Stimulated activated CD4-positive, alpha-beta T cell treated with anti-CD3 and anti-CD28 coated beads, Interleukin-4, amount 100 ng/mL, for 24 hours (primary cell): Measurements from ENCODE around the gene SHLD1.
"Not testable (repeated sequence)": the region's sequence is repeated elsewhere in the genome, so short reads cannot be mapped to it uniquely, and the experiment has no call there.

Experiments used
- DNase-seq: peaks from one replicate; pipeline ENCODE4 v3.0.0-alpha.2; 2020

Gene SHLD1, protein sequence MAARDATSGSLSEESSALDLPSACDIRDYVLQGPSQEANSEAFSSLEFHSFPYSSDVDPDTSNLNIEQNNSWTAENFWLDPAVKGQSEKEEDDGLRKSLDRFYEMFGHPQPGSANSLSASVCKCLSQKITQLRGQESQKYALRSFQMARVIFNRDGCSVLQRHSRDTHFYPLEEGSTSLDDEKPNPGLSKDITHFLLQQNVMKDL

DNA sequence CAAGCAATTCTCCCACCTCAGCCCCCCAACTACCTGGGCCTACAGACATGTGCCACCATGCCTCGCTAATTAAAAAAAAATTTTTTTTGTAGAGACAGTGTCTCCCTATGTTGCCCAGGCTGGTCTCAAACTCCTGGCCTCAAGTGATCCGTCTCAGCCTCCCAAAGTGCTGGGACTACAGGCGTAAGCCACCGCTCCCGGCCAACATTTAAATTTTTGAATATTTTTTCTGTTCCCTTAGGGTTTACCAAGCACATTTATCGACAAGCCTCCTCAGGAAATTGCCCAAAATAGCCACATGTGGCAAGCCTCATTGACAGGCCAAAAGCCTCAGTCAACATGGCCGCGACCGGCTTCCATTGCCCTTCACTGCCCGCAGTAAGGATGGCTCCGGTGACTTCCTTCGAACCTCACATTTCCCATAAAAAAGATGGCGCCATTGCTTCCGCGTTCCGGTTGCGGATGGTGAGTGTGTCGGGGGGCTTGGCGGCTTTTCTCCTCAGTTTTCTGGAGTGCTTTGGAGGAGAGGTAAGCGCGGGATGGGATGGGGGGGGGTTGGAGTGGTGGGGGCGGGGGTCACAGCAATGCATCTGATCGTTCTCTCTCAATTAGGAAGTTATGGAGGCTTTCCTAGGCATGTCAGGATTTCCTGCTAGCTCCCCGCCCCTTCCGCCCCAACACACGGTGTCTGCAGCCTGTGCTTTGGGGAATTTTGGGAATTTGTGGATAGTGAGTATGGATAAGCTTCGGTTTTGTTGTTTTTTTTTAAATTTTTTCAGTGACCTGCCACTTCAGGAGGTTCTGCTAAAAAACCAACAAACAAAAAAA lies at the start of gene SHLD1:
TSS of gene SHLD1 (plus strand) at position 450 of the 828 bp plus-strand sequence. CDS start 22,465 bp downstream, outside the sequence.
- DNase-seq = peak; percentile 84

DNA sequence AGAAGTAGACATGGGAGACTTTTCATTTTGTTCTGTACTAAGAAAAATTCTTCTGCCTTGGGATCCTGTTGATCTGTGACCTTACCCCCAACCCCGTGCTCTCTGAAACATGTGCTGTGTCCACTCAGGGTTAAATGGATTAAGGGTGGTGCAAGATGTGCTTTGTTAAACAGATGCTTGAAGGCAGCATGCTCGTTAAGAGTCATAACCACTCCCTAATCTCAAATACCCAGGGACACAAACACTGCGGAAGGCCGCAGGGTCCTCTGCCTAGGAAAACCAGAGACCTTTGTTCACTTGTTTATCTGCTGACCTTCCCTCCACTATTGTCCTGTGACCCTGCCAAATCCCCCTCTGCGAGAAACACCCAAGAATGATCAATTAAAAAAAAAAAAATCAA lies 47.9 kb upstream of the SHLD1 start:
- not testable (repeated sequence) for DNase-seq

DNA sequence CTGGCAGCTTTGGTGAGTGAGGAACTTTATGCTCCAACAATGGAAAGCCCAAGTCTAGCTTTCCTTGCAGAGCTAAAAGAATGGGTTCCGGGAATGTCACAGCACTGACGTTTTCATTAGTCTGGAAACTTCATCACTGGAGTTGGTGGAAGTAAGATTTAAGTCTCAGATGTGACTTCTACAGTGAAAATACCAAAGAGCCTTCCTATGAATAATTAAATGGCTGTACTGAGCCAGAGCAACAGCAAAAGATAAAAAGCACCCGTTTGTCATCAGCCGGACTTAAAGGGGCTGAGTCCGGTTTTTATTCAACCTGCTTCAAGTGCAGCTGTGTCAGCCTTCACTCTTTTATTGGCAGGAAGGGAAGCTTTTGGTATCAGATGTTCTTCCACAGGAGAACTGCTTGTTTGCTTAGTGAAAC lies 46.5 kb upstream of the SHLD1 start:
- DNase-seq = no peak

DNA sequence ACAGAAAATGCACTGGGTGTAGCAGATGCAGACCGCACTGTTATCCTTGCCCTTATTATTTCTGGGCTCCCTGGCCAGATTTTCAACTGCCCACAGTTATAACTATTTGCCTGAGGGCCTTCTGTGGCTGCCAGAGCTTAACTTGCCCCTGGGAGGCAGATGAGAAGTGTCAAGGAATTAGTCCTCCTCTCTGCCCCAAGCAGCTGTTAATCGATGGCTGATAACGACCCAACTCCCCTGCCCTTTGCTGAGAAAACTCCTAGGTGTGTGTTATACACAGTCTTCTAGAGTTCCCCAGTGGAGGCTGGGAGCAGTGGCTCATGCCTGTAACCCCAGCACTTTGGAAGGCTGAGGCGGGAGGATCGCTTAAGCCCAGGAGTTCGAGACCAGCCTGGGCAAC lies 44.4 kb upstream of the SHLD1 start:
- no peak for DNase-seq

DNA sequence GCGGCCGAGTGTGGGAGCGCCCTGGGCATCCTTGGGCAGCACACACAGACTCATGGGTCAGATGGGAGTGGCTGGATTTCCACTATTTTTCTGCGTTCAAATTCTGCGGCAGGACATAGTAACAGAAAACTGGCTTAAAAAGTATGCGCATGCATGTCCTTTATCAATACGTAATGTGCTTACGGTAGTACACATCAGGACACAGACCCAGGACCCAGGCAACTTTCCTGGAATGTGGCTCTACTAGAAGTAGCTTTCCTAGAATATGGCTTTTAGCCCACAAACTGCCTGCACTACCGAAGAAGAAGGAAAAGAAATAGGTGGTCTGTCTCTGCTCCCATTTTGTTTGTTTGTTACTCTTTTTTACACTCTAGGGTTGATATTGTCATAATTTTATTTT lies 43.4 kb upstream of the SHLD1 start:
- DNase-seq = no peak

DNA sequence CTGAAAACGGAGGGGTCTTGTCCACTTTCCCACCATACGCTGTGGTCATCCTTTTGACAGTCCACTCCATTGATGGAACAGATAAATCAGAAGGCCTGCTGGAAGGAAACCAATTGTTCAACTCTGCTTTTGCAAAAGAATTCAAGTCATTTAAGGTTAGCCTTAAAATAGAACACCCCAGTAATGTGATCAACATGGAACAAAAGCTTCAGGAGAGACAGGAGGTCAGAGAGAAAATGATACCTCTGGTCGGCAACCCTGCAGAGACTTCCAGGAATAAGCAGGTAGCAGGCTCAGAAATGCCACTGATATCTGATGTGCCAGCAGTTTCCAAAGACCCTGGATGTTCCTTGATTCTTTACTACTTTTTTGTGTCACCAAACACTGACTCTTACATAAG lies 39.6 kb upstream of the SHLD1 start:
- no peak for DNase-seq

DNA sequence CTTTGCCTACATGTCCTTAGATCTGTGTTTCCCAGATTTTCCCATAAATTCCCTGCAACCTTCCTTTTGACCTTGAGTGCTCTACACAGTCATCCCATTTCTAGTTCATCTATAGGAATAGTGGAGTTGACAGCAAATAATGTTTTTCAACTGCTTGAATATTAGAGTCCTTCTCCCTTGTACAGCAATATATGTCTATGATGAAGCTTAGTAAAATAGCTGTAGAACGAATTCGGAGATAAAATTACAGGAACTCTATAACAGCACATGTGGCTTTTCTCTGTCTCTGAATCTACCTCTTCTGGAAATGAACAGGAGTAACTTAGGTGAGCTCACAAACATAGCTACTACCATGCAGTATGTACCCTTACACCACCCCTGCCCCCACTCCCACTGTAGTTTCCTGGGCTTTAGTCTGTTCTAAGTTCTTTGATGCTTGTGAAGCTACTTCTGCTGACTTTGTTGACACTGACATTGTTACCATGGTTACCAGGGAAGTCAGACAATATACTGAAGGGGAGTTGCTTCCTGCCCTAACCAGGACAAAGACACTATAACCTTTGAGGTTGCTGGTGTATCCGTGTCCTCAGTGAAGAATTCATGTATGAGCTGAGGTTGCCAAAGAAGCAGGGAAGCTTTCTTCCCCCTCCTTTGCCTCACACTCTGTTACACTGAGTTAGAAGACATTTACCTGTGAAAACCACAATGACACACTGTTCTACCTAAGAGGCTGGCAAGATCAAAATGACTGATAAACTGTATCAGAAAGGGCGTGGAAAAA lies 35.8 kb upstream of the SHLD1 start:
- peak; percentile 51 for DNase-seq

DNA sequence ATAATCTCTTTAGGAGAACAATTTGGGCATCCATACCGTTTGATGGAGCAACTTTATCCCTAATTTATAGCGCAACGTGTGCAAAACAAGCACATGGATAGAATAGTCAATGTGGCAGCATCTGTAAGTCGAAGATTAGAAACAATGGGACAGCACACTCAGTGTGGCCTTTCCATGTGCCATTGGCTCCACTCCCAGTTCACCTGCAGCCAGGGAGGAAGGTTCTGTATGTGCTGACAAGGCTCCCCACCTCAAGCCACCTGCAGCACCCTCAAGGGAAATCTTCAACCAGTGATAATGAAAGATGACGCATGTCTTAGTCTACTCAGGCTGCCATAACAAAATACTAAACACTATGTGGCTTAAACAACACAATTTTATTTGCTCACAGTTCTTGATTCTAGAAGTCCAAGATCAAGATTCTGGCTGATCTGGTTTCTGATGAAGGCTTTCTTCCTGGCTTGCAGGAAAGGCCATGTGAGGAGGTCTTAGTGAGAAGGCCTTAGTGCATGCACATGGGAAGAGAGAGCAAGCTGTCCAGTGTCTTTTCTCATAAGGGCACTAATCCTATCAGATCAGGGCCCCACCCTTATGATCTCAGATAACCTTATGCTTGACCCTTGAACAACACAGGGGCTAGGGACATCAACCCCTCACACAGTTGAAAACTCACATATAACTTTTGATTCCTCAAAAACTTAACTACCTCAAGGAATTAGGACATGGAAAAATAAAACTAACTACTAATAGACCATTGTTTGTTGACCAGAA lies 34.9 kb upstream of the SHLD1 start:
- peak; percentile 18 for DNase-seq

DNA sequence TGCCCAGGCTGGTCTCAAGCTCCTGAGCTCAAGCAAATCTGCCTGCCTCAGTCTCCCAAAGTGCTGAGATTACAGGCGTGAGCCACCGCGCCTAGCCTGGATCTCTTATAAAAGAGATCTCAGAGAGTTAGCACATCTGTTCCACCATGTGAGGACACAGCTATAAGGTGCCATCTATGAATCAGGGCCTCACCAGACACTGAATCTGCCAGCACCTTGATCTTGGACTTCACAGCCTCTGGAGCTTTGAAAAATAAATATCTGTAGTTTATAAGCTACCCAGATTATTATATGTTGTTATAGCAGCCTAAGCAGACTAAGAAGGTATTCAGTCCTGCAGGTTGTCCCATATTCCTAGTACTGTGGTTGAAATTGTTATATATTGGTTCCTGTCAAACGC lies 33.2 kb upstream of the SHLD1 start:
- no peak for DNase-seq

DNA sequence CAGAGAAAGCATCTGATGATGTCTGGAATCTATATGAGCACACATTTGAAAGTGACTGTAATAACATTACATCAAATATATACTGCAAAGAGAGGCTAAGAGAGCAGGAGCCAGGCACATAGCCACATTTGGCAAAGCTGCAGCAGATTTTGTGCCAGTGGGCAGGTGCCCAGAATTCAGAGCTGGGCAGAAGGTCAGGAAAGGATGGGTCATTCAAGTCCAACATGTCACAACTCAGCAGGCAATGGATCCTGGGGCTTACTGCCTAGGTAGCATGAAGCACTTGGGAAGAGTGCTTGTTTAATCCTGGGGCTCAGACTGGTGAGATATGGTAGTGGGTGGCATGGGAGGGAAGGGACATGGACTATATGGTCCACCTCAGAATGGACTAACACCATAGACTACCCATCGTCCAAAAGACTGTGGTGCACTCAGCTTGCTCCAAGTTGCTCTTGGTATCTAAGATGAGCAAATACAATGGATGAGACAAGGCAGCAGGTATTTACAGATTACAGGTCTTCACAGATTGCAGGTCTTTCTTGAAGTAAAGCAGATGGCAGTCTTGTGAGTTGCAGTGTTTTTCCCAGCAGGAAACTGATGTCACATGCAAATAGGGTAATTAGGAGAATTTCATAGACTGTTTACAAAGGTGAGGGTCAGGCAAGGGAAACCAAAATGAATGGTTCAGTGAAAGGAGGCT lies 31.2 kb upstream of the SHLD1 start:
- no peak for DNase-seq

DNA sequence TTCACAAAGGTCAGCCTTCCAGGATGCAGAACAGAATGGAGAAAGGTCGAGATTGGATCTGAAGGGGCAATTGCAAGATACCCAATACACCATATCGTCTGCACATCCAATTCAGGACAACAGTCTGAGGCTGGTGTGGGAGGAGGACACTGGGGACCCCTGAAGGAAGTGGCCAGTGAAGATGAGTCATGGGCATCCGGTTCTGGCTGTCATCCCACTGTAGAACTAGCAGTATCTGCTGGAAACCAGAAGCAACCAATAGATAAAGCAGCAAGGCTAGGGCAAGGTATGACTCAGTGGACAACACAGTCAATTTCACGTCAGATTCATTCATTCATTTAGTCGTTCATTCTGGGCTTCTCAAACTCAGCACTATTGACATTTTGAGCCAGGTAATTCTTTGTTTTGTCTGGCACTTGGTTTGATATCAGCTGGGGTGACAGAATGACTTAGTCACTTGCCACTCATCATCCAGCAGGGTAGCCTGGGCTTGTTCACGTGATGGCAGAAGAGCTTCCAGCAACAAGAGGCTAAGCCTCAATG lies 30.3 kb upstream of the SHLD1 start:
- no peak for DNase-seq

DNA sequence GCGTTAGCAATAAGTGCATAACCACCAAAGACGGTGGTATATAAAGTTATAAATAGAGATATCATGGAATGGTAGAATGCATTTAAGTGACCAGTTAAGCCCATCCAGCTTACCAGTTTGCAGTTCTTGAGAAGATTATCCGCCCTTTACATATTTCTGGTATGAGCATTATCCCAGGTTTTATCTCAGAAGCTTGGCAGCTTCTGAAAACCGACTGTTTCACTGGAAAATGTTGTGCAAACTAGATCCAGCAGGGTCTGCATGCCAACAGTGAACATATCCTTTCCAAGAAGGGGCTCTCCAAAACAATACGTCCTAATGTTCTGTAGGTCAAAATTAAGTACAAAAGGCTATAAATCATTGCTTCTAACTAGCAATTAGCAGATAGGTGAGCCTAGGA lies 29.5 kb upstream of the SHLD1 start:
- no peak for DNase-seq

DNA sequence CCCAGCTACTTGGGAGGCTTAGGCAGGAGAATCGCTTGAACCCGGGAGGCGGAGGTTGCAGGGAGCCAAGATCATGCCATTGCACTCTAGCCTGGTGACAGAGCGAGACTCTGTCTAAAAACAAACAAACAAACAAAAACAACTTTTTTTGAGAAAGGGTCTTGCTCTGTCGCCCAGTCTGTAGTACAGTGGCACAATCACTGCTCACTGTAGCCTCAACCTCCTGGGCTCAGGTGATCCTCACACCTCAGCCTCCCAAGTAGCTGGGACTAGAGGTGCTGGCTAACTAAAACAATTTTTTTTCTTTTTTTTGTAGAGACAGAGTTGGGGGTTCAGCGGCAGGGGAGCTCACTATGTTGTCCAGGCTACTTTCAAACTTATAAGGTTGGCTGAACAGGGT lies 28.8 kb upstream of the SHLD1 start:
- not testable (repeated sequence) for DNase-seq

DNA sequence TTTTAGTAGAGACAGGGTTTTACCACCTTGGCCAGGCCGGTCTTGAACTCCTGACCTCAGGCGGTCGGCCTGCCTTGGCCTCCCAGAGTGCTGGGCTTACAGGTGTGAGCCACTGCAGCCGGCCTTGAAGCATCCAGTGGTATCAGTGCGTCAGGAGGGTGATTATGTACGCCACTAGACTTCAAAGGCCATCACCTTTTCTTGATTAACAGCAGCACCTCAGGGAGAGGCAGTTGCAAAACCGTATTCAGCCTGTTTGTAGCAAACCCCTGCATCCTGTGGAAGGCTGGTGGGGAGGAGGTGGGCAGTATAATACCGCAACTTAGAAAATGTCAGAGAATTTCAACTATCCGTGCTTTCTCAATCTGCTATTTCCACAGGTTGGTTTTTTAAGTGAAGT lies 27.3 kb upstream of the SHLD1 start:
- DNase-seq = no peak

DNA sequence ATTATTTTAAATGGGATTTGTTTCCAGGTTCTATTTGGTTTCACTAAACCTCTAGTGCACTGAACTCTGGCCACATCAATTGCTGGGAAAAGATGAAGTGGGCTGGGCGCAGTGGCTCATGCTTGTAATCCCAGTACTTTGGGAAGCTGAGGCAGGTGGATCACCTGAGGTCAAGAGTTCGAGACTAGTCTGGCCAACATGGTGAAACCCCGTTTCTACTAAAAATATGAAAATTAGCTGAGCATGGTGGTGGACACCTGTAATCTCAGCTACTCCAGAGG lies 25.1 kb upstream of the SHLD1 start:
- not testable (repeated sequence) for DNase-seq

DNA sequence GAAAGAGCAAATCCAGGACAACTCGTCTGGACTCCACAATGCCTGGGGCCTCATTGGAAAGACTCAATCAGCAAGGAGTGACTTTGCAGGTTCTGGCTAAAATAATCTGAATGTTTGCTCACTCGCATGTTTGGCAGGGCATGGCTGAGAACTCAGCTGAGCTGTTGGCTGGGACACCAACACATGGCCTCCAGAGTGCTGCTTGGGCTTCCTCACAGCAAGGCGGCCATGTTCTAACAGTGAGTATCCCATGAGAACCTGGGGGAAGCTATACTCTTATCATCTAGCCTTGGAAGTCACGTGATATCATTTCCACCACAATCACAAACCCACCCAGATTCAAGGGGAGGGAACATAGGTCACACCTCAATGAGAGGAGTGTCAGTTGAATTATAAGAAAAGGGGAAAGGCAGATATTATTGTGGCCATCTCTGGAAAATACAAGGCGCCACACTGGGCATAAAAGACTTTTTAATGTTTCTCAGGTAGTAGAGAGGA lies 23.1 kb upstream of the SHLD1 start:
- no peak for DNase-seq

DNA sequence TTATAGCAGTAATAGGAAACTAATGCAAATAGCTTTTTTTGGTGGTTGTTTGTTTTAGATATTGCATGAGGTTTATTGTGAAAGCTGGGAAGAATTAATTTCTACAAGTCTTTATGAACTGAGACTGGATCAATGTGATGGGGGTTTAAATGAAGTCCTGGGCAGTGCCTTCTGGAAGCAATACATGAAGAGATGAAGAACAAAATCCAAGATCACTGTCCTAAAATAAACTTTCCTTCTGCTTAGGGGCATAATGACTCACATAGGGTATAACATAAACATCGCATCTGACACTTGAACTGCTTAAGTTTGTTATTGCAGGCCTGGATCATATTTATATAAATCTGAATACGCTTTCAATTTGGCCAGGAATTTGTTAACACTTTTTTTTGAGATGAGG lies 20.9 kb upstream of the SHLD1 start:
- no peak for DNase-seq

DNA sequence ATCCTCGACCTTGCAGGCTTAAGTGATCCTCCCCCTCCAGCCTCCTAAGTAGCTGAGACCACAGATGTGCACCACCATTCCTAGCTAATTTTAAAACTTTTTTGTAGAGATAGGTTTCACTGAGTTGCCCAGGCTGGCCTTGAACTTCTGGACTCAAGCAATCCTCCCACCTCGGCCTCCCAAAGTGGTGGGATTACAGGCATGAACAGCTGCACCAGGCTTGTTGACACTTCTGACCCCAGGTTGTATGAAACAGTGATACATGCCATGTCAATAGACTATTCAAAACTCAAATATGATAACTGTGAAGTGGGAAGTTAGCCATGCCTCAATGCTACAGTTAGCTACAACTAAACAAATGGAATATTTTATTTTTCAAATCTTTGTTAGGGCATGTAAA lies 20.1 kb upstream of the SHLD1 start:
- no peak for DNase-seq

DNA sequence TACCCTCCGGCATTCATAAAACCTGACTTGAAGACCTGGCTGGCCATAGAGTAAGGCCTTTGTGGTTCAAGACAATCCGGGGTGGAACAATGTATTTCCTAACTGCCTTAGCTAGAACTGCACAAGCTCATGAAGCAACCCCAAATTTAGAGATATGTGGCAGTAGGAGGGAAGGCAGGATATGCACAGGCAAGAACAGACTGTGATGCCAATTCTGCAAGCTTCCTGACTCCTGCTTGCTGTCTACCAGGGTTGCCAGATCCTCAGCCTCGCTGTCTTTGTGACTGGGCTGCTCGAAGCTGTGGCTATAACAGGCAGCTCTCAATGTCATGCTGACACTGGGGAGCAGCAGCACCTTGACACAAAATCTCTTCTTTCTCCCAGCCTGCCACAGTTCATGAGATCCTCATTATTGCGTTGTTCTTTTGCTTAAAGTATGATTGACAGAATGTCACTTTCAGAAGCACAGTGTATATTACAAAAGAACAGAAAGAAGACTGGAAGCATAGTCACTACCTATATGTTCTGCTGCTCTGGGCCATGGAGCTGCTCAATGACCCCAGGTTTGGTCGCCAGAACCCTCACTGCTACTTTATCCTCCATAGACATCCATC lies 18.3 kb upstream of the SHLD1 start:
- DNase-seq = no peak

DNA sequence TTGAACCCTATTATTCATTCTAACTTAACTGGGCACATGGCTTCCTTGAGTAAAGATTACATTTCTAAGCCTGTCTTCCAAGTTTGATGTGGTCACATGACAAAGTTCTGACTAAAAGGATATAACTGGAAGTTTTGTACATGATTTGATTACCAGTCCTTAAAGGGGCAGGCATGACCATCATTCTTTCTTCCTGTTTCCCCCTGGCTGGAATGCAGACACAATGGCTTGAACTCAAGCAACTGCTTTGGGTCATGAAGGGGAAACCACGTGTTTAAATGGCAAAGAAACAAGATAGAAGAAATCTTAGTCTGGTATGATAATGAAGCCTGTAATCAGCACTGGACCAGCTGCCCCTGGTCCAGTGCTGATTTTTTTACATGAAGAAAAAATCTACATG lies 15.6 kb upstream of the SHLD1 start:
- DNase-seq = no peak

DNA sequence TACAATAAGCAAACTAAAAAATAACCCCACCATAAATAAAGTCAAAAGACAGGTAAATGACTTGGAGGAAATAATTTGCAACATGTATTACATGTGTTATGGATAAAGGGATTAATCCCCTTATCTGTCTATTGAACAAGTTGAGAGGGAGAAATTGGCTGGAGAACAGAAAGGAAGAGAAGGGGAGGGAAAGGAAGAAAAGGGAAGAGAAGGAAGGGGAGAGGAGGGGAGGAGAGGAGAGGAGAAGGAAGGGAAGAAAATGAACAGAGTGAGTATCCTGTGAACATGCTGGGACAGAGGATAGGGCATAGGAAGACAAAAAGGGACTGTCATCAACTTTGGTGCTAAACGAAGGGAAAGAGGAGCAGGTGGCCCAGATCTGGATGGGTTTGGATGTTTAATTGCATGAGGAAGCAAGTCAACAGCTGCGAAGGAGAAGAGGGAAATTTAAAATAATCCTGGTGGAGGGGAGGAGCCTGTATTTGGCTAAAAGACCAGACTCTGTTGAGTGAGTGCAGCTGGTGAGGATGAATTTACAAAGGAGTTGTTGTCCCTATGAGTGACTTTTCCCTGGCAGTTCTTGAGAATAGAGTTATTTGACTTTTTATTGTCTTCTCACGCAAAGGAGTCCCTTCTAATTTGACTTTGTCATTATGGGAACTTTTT lies 14.2 kb upstream of the SHLD1 start:
- DNase-seq = no peak
